NCI-H2227 (cell line): ENCODE results near the gene ROPN1L.

Source experiments
- DNase-seq: peaks from one replicate; lab custom pipeline; 2025; ENCODE audit not compliant: unreplicated experiment; lab: John Stamatoyannopoulos, UW

The ROPN1L gene

DNA sequence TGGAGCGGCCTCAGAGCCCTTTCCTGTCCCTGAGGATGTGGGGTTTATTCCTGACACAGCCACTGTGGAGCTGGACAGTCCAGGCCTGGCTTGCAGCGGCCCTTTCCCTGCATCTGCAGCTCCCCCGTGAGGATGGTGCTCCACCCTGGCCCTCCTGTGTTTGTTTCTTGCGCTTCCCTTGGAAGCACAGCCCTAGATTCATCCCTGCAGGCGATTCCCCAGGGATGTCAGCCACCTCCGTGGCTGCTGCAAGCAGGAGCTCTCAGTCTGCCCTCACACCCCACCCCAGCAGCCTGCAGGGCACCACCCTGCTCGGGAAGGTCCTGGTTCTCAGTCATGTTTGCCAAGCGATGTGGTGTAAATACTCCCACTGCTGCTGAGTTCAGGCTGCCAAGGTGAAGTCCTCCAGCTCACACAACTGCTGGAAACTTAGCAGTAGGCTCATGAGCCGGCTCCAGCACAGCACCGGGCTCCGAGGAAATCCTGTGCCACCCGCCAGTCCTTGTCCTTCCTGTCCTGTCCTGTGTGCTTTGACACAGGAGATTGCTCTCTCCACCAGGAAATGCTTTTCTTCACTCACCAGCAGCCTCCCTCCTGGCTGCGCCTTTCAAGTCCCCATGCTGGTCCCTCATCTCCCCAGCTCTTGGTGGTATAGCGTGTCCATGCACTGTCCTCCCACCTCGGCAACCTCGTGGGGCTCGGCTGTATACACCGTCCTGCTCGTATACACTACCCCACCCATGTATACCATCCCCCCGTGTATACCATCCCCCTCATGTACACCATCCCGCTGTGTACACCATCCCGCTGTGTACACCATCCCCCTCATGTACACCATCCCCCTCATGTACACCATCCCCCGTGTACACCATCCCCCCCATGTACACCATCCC lies 16.2 kb downstream of the ROPN1L start:
- DNase-seq: no peak

- no peak for DNase-seq
Observed at GRCh38 chr5:10459080-10460055, 17.7 kb downstream of the ROPN1L start.

GRCh38 chr5:10460252-10460906 lies 18.7 kb downstream of the ROPN1L start:
- no peak for DNase-seq

GRCh38 chr5:10461041-10461440 lies 19.4 kb downstream of the ROPN1L start:
- no peak for DNase-seq

DNA sequence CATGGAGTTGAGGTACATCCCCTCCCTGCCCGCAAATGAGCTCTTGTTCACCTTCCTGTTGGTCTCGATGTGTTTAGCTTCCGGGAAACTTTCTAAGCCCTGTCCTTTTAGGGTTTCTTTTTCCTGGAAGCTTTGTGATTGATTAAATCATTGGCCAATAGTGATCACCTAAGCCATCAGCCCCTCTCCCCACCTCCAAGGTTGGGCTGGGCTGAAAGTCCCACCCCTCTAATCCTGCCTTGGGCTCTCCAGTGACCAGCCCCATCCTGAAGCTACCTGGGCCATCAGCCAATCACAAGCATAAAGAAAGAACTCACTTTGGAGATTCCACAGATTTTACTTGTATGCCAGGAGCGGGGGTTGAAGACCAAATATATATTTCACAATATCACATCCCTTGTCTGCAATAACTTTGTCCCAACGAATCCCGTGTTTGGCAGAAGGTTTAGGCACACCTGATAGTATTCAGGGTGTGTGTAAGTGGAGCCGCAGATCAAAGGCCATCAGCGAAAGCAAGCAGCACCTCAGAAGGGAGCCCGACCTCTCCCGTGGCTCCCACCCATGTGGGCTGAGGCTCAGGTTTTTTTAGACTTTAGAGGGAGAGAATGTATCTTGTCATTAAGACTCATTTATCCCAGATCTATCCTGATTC lies 20.4 kb downstream of the ROPN1L start:
- no peak for DNase-seq

DNA sequence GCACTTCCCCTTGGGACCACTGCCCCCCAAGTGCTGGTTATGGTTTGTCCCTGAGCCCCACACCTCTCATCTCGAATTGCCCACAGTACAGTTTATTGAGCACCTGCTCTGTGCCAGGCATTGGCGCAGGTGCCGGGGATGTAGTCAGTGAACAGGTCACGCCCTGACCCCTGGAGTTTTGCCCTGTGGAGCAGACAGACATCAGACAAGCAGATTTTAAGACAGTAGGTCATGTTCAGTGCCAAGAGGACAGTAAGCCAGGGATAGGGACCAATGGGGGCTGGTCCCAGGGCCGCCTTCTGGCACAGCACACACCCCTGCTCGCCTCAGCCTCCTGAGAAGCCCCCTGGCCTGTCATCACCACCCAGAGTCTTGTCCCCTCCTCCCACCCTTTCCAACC lies 21.9 kb downstream of the ROPN1L start:
- no peak for DNase-seq

DNA sequence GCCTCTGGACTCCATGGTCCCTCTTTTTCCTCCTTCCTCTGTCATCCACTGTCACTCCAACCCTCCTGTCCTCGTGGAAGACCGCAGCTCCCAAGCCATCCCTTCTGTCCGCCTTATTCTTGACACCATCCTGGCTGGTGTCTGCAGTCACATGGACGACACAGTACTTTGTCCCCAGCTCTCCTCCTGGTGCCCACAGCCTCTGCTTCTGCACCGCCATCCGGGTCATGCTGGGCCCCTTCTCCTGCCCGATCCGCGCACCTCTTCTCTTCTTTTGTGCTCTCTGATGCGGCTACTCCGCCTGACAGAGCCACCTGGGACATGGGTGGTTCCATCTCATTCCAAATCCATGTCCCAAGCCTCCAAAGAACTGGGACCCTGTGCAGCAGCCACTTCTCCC lies 22.5 kb downstream of the ROPN1L start:
- no peak for DNase-seq

DNA sequence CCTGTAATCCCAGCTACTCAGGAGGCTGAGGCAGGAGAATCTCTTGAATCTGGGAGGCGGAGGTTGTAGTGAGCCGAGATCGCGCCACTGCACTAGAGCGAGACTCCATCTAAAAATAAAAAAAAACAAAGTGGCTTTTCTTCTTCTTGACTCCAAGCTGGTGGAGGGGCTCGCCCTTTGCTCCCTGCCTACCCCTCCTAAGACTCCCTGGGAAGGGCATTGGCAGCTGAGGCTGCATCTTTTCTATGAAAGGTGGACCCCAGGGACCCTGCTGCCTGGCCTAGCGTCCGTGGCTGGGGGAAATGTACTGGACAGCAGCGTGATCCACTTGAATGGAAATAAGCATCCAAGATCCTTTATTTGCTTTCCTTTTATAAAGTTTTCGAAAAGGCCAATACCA lies 24.0 kb downstream of the ROPN1L start:
- DNase-seq: no peak

GRCh38 chr5:10466446-10467073 lies 24.9 kb downstream of the ROPN1L start:
- DNase-seq: no peak

DNA sequence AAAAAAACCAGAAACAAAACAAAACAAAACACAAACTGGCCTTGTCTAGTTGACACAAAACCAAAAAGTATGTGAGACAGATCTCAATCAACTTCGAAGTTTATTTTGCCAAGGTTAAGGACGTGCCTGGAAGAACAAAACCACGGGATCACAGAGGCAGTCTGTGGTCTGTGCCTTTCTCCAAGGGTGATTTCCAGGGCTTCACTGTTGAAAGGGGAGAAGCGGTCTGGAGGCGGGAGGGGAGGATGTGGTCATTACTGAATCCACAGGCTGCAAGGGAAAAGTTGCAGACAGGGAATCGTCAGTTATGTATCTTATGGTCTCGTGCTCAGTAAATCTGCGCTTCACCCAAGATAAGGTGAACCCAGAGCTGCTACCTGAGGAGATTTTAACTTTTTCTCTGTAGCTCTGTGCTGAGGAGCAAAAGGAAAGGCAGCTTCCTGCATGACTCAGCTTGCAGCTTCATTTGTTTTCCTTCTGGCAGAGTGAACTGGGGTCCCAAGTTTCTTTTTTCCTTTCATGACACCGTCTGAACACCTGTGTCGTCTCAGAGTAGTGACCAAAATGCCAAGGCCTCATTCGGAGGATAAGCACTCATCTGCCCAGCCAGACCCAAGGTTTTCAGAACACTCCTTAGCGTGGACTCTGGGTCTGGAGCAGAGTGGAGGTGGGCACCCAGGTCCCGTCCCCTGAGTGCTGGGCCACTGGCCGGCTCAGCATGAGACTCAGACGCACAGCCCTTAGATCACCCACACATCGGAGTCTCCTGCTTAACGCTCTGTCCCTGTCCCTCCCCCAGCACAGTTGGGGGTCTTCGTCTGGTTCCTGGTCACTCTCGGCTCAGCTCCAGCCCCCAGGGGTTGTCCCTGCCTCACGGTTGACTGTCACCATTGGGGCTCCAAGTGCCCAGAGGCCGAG lies 25.9 kb downstream of the ROPN1L start:
- no peak for DNase-seq

GRCh38 chr5:10468256-10468655 lies 26.6 kb downstream of the ROPN1L start:
- no peak for DNase-seq

- DNase-seq: no peak
Observed at GRCh38 chr5:10469253-10470050, 27.8 kb downstream of the ROPN1L start.

DNA sequence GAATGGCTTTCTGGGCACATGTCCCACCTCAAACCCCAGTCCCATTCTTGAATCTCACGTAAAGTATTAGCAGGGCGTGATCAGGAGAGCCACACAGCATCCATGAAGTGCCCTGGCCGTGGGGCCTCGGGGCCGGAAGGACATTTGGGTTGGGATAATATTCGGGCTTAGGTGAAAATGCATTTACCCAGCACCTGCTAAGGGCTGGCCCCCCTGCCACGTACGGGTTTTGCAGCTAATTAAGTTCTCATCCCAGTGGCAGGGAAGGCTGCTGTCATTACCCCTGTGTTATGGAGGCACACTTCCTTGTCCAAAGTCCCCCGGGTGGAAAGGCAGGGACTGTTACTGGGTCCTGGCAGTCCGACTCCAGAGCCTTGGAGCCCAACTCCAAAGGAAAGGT lies 29.0 kb downstream of the ROPN1L start:
- DNase-seq: no peak

DNA sequence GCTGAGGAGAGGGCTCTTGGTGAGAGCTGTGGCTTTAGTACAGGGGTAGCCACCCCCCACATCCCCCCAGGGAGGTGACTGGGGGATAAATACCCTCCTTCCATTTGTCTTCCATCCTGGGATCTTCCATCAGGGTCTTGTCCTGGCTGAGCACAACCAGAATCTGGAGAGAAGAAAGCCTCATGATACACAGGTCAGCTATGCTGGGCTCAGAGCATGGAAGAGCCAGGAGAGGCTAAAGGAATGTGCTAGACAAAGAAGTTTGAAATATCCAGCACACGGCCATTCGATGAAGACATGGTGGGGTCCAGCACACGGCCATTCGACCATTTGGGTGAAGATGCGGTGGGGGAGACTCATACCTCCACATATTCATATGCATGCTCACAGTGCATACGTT lies 30.0 kb downstream of the ROPN1L start:
- no peak for DNase-seq

DNA sequence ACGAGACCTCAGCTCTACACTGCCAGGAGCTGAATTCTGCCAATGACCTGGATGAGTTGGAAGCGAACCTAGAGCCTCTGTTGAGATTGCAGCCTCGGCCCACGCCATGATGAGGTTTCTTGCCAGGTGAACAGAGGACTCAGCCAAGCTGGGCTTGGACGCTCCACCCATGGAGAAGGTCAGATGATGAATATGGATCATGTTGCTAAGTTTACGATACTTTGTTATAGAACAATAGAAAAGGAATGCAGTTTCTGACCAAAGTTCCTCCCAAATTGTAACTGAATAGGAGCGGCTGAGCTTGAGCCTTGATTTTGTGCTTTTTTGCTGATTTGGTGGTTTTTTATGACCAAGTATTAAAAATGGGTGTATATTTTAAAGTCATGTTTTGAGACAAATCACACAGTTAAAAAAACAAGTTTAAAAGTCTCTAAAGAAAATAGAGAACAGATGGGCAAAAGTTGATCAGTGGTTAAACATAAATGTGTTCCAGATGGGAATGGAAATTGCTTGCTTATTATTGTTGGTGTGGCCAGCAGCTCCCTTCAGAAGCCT lies 32.9 kb downstream of the ROPN1L start:
- DNase-seq: no peak

DNA sequence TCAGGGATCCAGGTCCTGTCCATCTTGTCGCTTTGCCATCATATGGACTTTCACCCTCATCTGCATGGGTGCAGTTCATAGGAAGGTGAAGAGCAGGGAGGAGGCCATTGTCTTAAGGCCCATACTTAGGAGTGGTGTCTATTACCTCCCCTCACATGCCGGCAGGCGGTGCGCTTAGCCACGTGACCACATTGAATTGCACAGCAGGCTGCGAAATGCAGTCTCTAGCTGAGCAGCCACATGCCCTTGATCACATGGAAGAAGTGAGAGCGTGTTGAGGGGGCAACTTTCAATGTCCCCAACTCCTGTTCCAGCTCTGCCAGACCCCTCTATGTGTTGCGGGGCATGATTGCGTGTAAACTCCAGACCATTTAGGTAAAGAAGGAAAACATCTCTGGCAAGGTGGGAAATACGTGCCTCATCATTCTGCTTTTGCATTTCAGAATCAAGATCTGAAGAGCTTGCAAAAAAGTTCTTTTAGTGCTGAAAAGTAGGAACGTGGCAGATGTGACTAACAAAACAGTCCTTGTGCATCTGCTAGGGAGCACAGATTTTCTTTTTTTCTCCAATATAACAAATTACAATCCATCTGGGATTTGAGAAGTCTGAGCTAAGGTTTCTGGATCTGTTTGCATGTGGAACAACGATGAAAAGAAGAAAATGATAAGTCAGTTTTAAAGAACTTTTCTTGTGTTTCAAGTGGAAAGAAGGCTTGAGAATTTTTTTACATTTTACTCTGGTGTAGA lies 34.4 kb downstream of the ROPN1L start:
- DNase-seq: no peak

DNA sequence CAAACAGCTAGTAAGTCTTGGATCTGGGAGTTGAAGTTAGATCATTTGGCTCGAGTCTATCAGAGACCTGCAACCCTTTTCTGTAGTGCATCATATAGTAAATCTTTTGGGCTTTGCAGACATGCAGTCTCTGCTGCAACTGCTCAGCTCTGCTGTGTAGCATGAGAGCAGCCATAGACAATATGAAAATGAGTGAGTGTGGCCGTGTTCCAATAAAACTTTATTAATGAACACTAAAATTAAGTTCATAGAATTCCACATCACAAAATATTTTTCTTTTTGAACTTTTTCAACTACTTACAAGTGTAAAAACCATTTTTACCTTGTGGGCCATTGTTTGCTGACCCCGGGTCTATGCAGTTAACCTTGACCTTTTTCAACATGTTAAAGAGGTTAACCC lies 35.2 kb downstream of the ROPN1L start:
- DNase-seq: no peak

- DNase-seq: no peak
Observed at GRCh38 chr5:10477943-10478342, 36.3 kb downstream of the ROPN1L start.
